CD14-positive monocyte (primary cell): Measurements from ENCODE around the gene PPP4R3A. TPM values are rescaled to one million over a fixed set of nuclear protein-coding genes. Genes with fewer than 3 reads are reported as not detected.
"Not testable (repeated sequence)": the region's sequence is repeated elsewhere in the genome, so short reads cannot be mapped to it uniquely, and the experiment has no call there.

ENCODE experiments used
- DNase-seq, 3 donors: peaks; one replicate each; pipeline ENCODE4 v3.0.0-alpha.2; 2011 to 2022
- H2AFZ ChIP-seq: 2 replicates; pipeline ENCODE4 v1.6.0; 2012; ENCODE audit warnings: mild to moderate bottlenecking, low read depth, low read length, inconsistent platforms; ENCODE audit not compliant: insufficient read depth, poor library complexity, severe bottlenecking
- H3K27ac ChIP-seq, 2 donors: 1 replicate in 1 of 2; 2 replicates in 1 of 2; pipeline ENCODE4 v1.5.1; 2012 to 2013; ENCODE audit warnings: low read length in 2 of 2, control low read depth in 1 of 2, inconsistent platforms in 1 of 2, low read depth in 1 of 2, mild to moderate bottlenecking in 1 of 2
- H3K27me3 ChIP-seq, 2 donors: one replicate each; pipeline versions ENCODE4 v1.6.0 to v1.6.1; 2011 to 2013; ENCODE audit warnings: low read length in 2 of 2; ENCODE audit not compliant: control insufficient read depth in 2 of 2, insufficient read depth in 2 of 2
- H3K36me3 ChIP-seq, 2 donors: replicated peaks in 1 of 2; 1 replicate in 1 of 2; 2 replicates in 1 of 2; pipeline versions ENCODE4 v1.5.1 to v1.6.1; 2012 to 2013; ENCODE audit warnings: low read length in 2 of 2, control low read depth in 1 of 2, inconsistent platforms in 1 of 2, mild to moderate bottlenecking in 1 of 2; ENCODE audit not compliant: insufficient read depth in 2 of 2, control insufficient read depth in 1 of 2
- H3K4me1 ChIP-seq, 2 donors: 1 replicate in 1 of 2; 2 replicates in 1 of 2; pipeline versions ENCODE4 v1.5.1 to v1.6.1; 2012 to 2013; ENCODE audit warnings: low read length in 2 of 2, control low read depth in 1 of 2, inconsistent platforms in 1 of 2, mild to moderate bottlenecking in 1 of 2, moderate library complexity in 1 of 2; ENCODE audit not compliant: insufficient read depth in 2 of 2, control insufficient read depth in 1 of 2
- H3K4me2 ChIP-seq: replicated peaks from 2 replicates; pipeline ENCODE3; 2012; ENCODE audit warnings: low read length, moderate library complexity, mild to moderate bottlenecking; ENCODE audit not compliant: poor library complexity, severe bottlenecking; ENCODE audit errors: extremely low read depth
- H3K4me3 ChIP-seq, 3 experiments: fragments of 200-600 bp in 1 of 3; sonication (generic) in 1 of 3; replicated peaks in 1 of 3; 1 replicate in 2 of 3; 2 replicates in 1 of 3; pipeline ENCODE4 v1.5.1; 2011 to 2013; ENCODE audit warnings: low read length in 3 of 3, mild to moderate bottlenecking in 3 of 3, control low read depth in 2 of 3, low read depth in 2 of 3, inconsistent platforms in 1 of 3, moderate library complexity in 1 of 3
- H3K79me2 ChIP-seq: 2 replicates; pipeline ENCODE4 v1.6.0; 2012; ENCODE audit warnings: mild to moderate bottlenecking, control low read depth, inconsistent platforms, low read length, moderate library complexity; ENCODE audit not compliant: insufficient read depth
- H3K9ac ChIP-seq: 2 replicates; pipeline ENCODE4 v1.6.0; 2017; ENCODE audit warnings: low read length, mild to moderate bottlenecking; ENCODE audit not compliant: insufficient read depth, poor library complexity, severe bottlenecking
- H3K9me3 ChIP-seq, 2 donors: replicated peaks in 1 of 2; 1 replicate in 1 of 2; 2 replicates in 1 of 2; pipeline versions ENCODE4 v1.5.1 to v1.6.1; 2012 to 2013; ENCODE audit warnings: low read length in 2 of 2, control low read depth in 1 of 2; ENCODE audit not compliant: control insufficient read depth in 1 of 2, insufficient read depth in 1 of 2
- H4K20me1 ChIP-seq: 2 replicates; pipeline ENCODE4 v1.6.0; 2012; ENCODE audit warnings: mild to moderate bottlenecking, low read length, control low read depth, moderate library complexity; ENCODE audit not compliant: insufficient read depth
- H3K27ac Mint-ChIP-seq, 7 donors: one replicate each; pipeline ENCODE4 v1.8.0; 2020; ENCODE audit warnings: mild to moderate bottlenecking in 7 of 7, mixed read lengths in 7 of 7, moderate library complexity in 6 of 7, inconsistent platforms in 2 of 7
- H3K27me3 Mint-ChIP-seq, 3 donors: one replicate each; pipeline ENCODE4 v1.8.0; 2021 to 2022; ENCODE audit warnings: low read depth in 3 of 3, mild to moderate bottlenecking in 3 of 3, mixed read lengths in 3 of 3, moderate library complexity in 3 of 3, inconsistent platforms in 1 of 3
- H3K36me3 Mint-ChIP-seq, 2 donors: one replicate each; pipeline ENCODE4 v1.8.0; 2020; ENCODE audit warnings: mixed read lengths in 2 of 2, inconsistent platforms in 1 of 2, mild to moderate bottlenecking in 1 of 2
- H3K4me1 Mint-ChIP-seq: one replicate; pipeline ENCODE4 v1.8.0; 2020; ENCODE audit warnings: mild to moderate bottlenecking, mixed read lengths
- H3K4me3 Mint-ChIP-seq, 2 donors: one replicate each; pipeline ENCODE4 v1.8.0; 2020; ENCODE audit warnings: mild to moderate bottlenecking in 2 of 2, mixed read lengths in 2 of 2, moderate library complexity in 1 of 2
- H3K9me3 Mint-ChIP-seq, 7 donors: one replicate each; pipeline ENCODE4 v1.8.0; 2020 to 2022; ENCODE audit warnings: mixed read lengths in 7 of 7, mild to moderate bottlenecking in 6 of 7, moderate library complexity in 6 of 7, inconsistent platforms in 2 of 7
- CTCF ChIP-seq: fragments of 200-600 bp; IDR thresholded peaks from one replicate; pipeline ENCODE4 v1.8.0; 2022; ENCODE audit warnings: antibody characterized with exemption, mild to moderate bottlenecking
- WGBS: methylation state at CpG from one replicate; pipeline ENCODE4 v1.1.5; 2013; ENCODE audit warnings: missing lambda C conversion rate; ENCODE audit not compliant: insufficient coverage; 5-methylcytosine and 5-hydroxymethylcytosine counted together
- intact Hi-C, 2 donors: fragments of 100-400 bp; cut with micrococcal nuclease; formaldehyde crosslinking; loops; one replicate each; pipeline versions ENCODE4 v1.15.0 to v1.15.1; 2023
- polyA plus RNA-seq, 3 donors: library from polyadenylated mRNA; depleted of rRNA in 1 of 3; unstranded in 2 of 3; stranded (reverse) in 1 of 3; fragments of 300-500 nt in 2 of 3; fragments of >200 nt in 1 of 3; fragmentation: Illumina TruSeq in 2 of 3; gene quantifications; 1 replicate in 2 of 3; 2 replicates in 1 of 3; pipeline ENCODE4 v1.2.3, GENCODE V29; 2012 to 2021

Gene PPP4R3A
- polyA plus RNA-seq, 3 donors, result 31.4 to 71.0 (median 41.2) TPM

- no peak overlapping the region for H2AFZ ChIP-seq
- H3K9me3 Mint-ChIP-seq, result no peaks in the 10 kb centered on the region
- peaks cover 85% of the 10 kb centered on the region for H3K4me1 Mint-ChIP-seq
- peaks cover 100% of the 10 kb centered on the region for H4K20me1 ChIP-seq
- H3K27ac ChIP-seq, result peak overlapping the region in 1 of 2 donors; percentile 69
- DNase-seq, result peak in 1 of 3 donors; percentile 9
- peak overlapping the region in 1 of 3 experiments; percentile 31 for H3K4me3 ChIP-seq
- peaks cover 74 to 88% of the 10 kb centered on the region in 2 donors for H3K36me3 Mint-ChIP-seq
- H3K9ac ChIP-seq, result no peak overlapping the region
- no peak for TF ChIP-seq CTCF
- no peak overlapping the region for H3K4me3 Mint-ChIP-seq
- H3K27me3 Mint-ChIP-seq, result peaks cover 0 to 2% (median 0%) of the 10 kb centered on the region in 3 donors
- H3K4me2 ChIP-seq, result peak overlapping the region; percentile 45
- H3K79me2 ChIP-seq, result peaks cover 100% of the 10 kb centered on the region
- peaks cover 57 to 69% of the 10 kb centered on the region in 2 donors for H3K4me1 ChIP-seq
- no peaks in the 10 kb centered on the region for H3K27me3 ChIP-seq
- 57% methylated on average over 9 of the region's 12 CpGs for WGBS
- no peaks in the 10 kb centered on the region for H3K9me3 ChIP-seq
- H3K27ac Mint-ChIP-seq, result peak overlapping the region in 6 of 7 donors; percentile 26 to 90 (median 66)
- peaks cover 43 to 71% of the 10 kb centered on the region in 2 donors for H3K36me3 ChIP-seq
- intact Hi-C loops, result loop anchor here in 1 of 2 donors (10.0 kb wide), 1 partner anchor 166 kb away; the partner anchor contains the start of gene GPR68
Measured at GRCh38 chr14:91410771-91411536, 99.2 kb downstream of the PPP4R3A start.

- Histone ChIP-seq H3K9ac (no peak overlapping the region), H4K20me1 (peaks cover 100% of the 10 kb centered on the region), H3K36me3 (peaks cover 50 to 79% of the 10 kb centered on the region in 2 donors), H3K4me2 (no peak overlapping the region), H3K79me2 (peaks cover 100% of the 10 kb centered on the region), H3K4me1 (peaks cover 49 to 60% of the 10 kb centered on the region in 2 donors), H3K9me3 (no peaks in the 10 kb centered on the region), H3K4me3 (no peak overlapping the region), H2AFZ (no peak overlapping the region), H3K27me3 (no peaks in the 10 kb centered on the region), H3K27ac (peak overlapping the region in 1 of 2 donors; percentile 9)
- H3K27me3 Mint-ChIP-seq, result peaks cover 0 to 2% (median 0%) of the 10 kb centered on the region in 3 donors
- no peak overlapping the region for H3K4me3 Mint-ChIP-seq
- peak overlapping the region in 4 of 7 donors; percentile 33 to 76 (median 40) for H3K27ac Mint-ChIP-seq
- 100% methylated on average over 1 of the region's 8 CpGs for WGBS
- no peak for TF ChIP-seq CTCF
- no peaks in the 10 kb centered on the region for H3K9me3 Mint-ChIP-seq
- H3K4me1 Mint-ChIP-seq, result peaks cover 84% of the 10 kb centered on the region
- peak in 1 of 3 donors; percentile 34 for DNase-seq
- peaks cover 77 to 93% of the 10 kb centered on the region in 2 donors for H3K36me3 Mint-ChIP-seq
- intact Hi-C loops, result loop anchor here in 1 of 2 donors (10.0 kb wide), 1 partner anchor 165 kb away; the partner anchor contains the start of gene GPR68
Measured at GRCh38 chr14:91409928-91410718, 100.0 kb downstream of the PPP4R3A start.

GRCh38 chr14:91409240-91409639, 100.9 kb downstream of the PPP4R3A start:
- H3K4me1 ChIP-seq, result peaks cover 41 to 54% of the 10 kb centered on the region in 2 donors
- H3K79me2 ChIP-seq, result peaks cover 100% of the 10 kb centered on the region
- WGBS, result 93% methylated on average over 3 of the region's 6 CpGs
- DNase-seq, H3K4me2 ChIP-seq, H3K4me3 Mint-ChIP-seq, H3K4me3 ChIP-seq, H3K27me3 ChIP-seq, H3K9me3 ChIP-seq, intact Hi-C loops, H3K9ac ChIP-seq, H2AFZ ChIP-seq, H3K9me3 Mint-ChIP-seq, H3K27me3 Mint-ChIP-seq: not testable (repeated sequence)
- Mint-ChIP-seq H3K36me3 (peaks cover 74 to 93% of the 10 kb centered on the region in 2 donors), H3K27ac (peak overlapping the region in 3 of 7 donors; percentile 18 to 75 (median 51)), H3K4me1 (peaks cover 82% of the 10 kb centered on the region)
- H3K36me3 ChIP-seq, result peaks cover 49 to 83% of the 10 kb centered on the region in 2 donors
- H4K20me1 ChIP-seq, result peaks cover 100% of the 10 kb centered on the region
- H3K27ac ChIP-seq, result peak overlapping the region in 1 of 2 donors; percentile 37
